HG03565 (cell line): ENCODE data around the gene TCEA3.

Experiments used
- ATAC-seq: cut with Tn5 transposase; IDR thresholded peaks from one replicate; pipeline ENCODE4 v1.9.1; 2021; ENCODE audit warnings: mild to moderate bottlenecking, moderate library complexity; ENCODE audit not compliant: unreplicated experiment

TCEA3 gene

GRCh38 chr1:23370330-23370708 lies 54.2 kb downstream of the TCEA3 start:
- ATAC-seq = no peak

GRCh38 chr1:23369335-23370013 lies 55.1 kb downstream of the TCEA3 start, which contains the start of gene ZNF436:
ZNF436 (minus strand) TSS chr1:23369836; CDS start chr1:23368005, 1,831 bp downstream.
- ATAC-seq = no peak

GRCh38 chr1:23368562-23369334 lies 55.8 kb downstream of the TCEA3 start:
- ATAC-seq = peak; percentile 45

- peak; percentile 84 for ATAC-seq
Measured at GRCh38 chr1:23367791-23368561, 56.6 kb downstream of the TCEA3 start.

- no peak for ATAC-seq
Measured at GRCh38 chr1:23367451-23367790, 57.1 kb downstream of the TCEA3 start.

- no peak for ATAC-seq
Measured at GRCh38 chr1:23366598-23366997, 58.0 kb downstream of the TCEA3 start.

GRCh38 chr1:23366146-23366545 lies 58.4 kb downstream of the TCEA3 start:
- ATAC-seq = no peak

- no peak for ATAC-seq
Measured at GRCh38 chr1:23362218-23362713, 62.3 kb downstream of the TCEA3 start.

GRCh38 chr1:23358310-23358875 lies 66.2 kb downstream of the TCEA3 start:
- no peak for ATAC-seq

- no peak for ATAC-seq
Measured at GRCh38 chr1:23357138-23357908, 67.2 kb downstream of the TCEA3 start.

GRCh38 chr1:23356471-23357137 lies 67.9 kb downstream of the TCEA3 start:
- no peak for ATAC-seq

- ATAC-seq = no peak
Measured at GRCh38 chr1:23354245-23354644, 70.3 kb downstream of the TCEA3 start.

GRCh38 chr1:23352096-23352695 lies 72.4 kb downstream of the TCEA3 start:
- ATAC-seq = no peak

GRCh38 chr1:23345920-23346319 lies 78.6 kb downstream of the TCEA3 start:
- no peak for ATAC-seq

- no peak for ATAC-seq
Measured at GRCh38 chr1:23344987-23345472, 79.5 kb downstream of the TCEA3 start.

- peak; percentile 83 for ATAC-seq
Measured at GRCh38 chr1:23344111-23344986, 80.2 kb downstream of the TCEA3 start, which contains the start of gene HNRNPR. HNRNPR (minus strand) TSS chr1:23344284; CDS start chr1:23341008, 3,276 bp downstream.

- ATAC-seq = no peak
Measured at GRCh38 chr1:23343221-23344110, 81.1 kb downstream of the TCEA3 start.
